ENCODE data around the gene SNX24.

DNA sequence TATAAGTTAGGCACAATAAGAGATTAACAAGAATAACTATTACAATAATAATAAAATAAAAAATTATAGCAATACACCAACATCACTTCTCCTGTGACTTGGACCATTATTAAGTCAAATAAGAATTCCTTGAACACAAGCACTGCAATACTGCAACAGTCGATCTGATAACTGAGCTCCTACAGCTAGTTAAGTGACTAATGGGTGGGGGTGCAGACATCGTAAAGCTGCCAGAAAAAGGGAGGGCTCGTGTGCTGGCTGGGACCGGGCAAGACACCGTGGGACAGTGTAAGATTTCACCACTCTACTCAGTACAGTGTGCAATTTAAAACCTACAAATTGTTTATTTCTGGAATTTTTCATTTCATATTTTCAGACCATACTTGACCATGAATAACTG is 78.8 kb downstream of the SNX24 start:
- no peak for TF ChIP-seq CTCF (IDR thresholded peaks at IDR 0.05; ENCODE audit: low read depth, low read length, missing input control)
- no peak for TF ChIP-seq YY1 (IDR thresholded peaks at IDR 0.05)
- TF ChIP-seq SP1 (IDR thresholded peaks at IDR 0.05) = no peak
- TF ChIP-seq JUND (IDR thresholded peaks at IDR 0.05) = no peak
- TF ChIP-seq, protein P1, sequence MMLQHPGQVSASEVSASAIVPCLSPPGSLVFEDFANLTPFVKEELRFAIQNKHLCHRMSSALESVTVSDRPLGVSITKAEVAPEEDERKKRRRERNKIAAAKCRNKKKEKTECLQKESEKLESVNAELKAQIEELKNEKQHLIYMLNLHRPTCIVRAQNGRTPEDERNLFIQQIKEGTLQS (IDR thresholded peaks at IDR 0.05) = no peak
- no peak for TF ChIP-seq FOXA1 (IDR thresholded peaks at IDR 0.05)
- TF ChIP-seq ZBTB33 (IDR thresholded peaks at IDR 0.05) = no peak
- TF ChIP-seq TAF1 (conservative IDR thresholded peaks at IDR 0.05) = no peak
- TF ChIP-seq, protein P2, sequence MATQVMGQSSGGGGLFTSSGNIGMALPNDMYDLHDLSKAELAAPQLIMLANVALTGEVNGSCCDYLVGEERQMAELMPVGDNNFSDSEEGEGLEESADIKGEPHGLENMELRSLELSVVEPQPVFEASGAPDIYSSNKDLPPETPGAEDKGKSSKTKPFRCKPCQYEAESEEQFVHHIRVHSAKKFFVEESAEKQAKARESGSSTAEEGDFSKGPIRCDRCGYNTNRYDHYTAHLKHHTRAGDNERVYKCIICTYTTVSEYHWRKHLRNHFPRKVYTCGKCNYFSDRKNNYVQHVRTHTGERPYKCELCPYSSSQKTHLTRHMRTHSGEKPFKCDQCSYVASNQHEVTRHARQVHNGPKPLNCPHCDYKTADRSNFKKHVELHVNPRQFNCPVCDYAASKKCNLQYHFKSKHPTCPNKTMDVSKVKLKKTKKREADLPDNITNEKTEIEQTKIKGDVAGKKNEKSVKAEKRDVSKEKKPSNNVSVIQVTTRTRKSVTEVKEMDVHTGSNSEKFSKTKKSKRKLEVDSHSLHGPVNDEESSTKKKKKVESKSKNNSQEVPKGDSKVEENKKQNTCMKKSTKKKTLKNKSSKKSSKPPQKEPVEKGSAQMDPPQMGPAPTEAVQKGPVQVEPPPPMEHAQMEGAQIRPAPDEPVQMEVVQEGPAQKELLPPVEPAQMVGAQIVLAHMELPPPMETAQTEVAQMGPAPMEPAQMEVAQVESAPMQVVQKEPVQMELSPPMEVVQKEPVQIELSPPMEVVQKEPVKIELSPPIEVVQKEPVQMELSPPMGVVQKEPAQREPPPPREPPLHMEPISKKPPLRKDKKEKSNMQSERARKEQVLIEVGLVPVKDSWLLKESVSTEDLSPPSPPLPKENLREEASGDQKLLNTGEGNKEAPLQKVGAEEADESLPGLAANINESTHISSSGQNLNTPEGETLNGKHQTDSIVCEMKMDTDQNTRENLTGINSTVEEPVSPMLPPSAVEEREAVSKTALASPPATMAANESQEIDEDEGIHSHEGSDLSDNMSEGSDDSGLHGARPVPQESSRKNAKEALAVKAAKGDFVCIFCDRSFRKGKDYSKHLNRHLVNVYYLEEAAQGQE (IDR thresholded peaks at IDR 0.05) = no peak
- TF ChIP-seq, protein P3, sequence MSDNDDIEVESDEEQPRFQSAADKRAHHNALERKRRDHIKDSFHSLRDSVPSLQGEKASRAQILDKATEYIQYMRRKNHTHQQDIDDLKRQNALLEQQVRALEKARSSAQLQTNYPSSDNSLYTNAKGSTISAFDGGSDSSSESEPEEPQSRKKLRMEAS (IDR thresholded peaks at IDR 0.05) = no peak
- no peak for TF ChIP-seq RAD21 (IDR thresholded peaks at IDR 0.05)
- TF ChIP-seq EGR1 (IDR thresholded peaks at IDR 0.05; ENCODE audit: low read depth in 2 of 2) = no peak
